Fibroblast of lung (primary cell): ENCODE results near the gene IL1RAPL2. TPM values are rescaled to one million over a fixed set of nuclear protein-coding genes. Genes with fewer than 3 reads are reported as not detected.
"Not testable (repeated sequence)": the region's sequence is repeated elsewhere in the genome, so short reads cannot be mapped to it uniquely, and the experiment has no call there.

Experiments used
- DNase-seq, 2 donors: peaks; one replicate each; pipeline versions ENCODE4 v3.0.0 to v3.0.0-alpha.2; 2010; ENCODE audit warnings: low read depth in 2 of 2
- H2AFZ ChIP-seq: 2 replicates; pipeline ENCODE4 v1.5.1; 2012; ENCODE audit warnings: low read length, control low read depth, inconsistent platforms
- H3K27ac ChIP-seq: 2 replicates; pipeline ENCODE4 v1.5.1; 2011; ENCODE audit warnings: low read length, control low read depth; ENCODE audit not compliant: insufficient read depth
- H3K27me3 ChIP-seq: 2 replicates; pipeline ENCODE4 v1.5.1; 2011; ENCODE audit warnings: mild to moderate bottlenecking, low read length; ENCODE audit not compliant: control insufficient read depth, insufficient read depth
- H3K36me3 ChIP-seq: 2 replicates; pipeline ENCODE4 v1.5.1; 2011; ENCODE audit warnings: low read length; ENCODE audit not compliant: control insufficient read depth, insufficient read depth
- H3K4me1 ChIP-seq: 2 replicates; pipeline ENCODE4 v1.5.1; 2011; ENCODE audit warnings: low read length; ENCODE audit not compliant: control insufficient read depth, insufficient read depth; ENCODE audit errors: extremely low read depth
- H3K4me2 ChIP-seq: 2 replicates; pipeline ENCODE4 v1.5.1; 2011; ENCODE audit warnings: low read length, control low read depth; ENCODE audit not compliant: insufficient read depth; ENCODE audit errors: extremely low read depth
- H3K4me3 ChIP-seq, 4 experiments: fragments of 200-600 bp in 1 of 4; sonication (generic) in 1 of 4; replicated peaks in 1 of 4; 2 replicates each; pipeline ENCODE4 v1.5.1; 2011 to 2016; ENCODE audit warnings: low read length in 4 of 4, low read depth in 3 of 4, mild to moderate bottlenecking in 3 of 4, control low read depth in 2 of 4, inconsistent platforms in 1 of 4, mixed read lengths in 1 of 4; ENCODE audit not compliant: insufficient read depth in 1 of 4; ENCODE audit errors: control extremely low read depth in 1 of 4
- H3K79me2 ChIP-seq: 2 replicates; pipeline ENCODE4 v1.5.1; 2012; ENCODE audit warnings: mild to moderate bottlenecking, low read length, inconsistent platforms; ENCODE audit not compliant: control insufficient read depth, insufficient read depth
- H3K9ac ChIP-seq: 2 replicates; pipeline ENCODE4 v1.5.1; 2011; ENCODE audit warnings: mild to moderate bottlenecking, low read length, control low read depth; ENCODE audit not compliant: insufficient read depth
- H3K9me3 ChIP-seq: 2 replicates; pipeline ENCODE4 v1.5.1; 2012; ENCODE audit warnings: low read depth, low read length; ENCODE audit not compliant: control insufficient read depth, insufficient read depth
- H4K20me1 ChIP-seq: 2 replicates; pipeline ENCODE4 v1.5.1; 2011; ENCODE audit warnings: low read length; ENCODE audit not compliant: control insufficient read depth, insufficient read depth; ENCODE audit errors: extremely low read depth
- EZH2 ChIP-seq: IDR thresholded peaks from 2 replicates; pipeline ENCODE4 v1.5.1; 2012; ENCODE audit warnings: low read length, control low read depth, mild to moderate bottlenecking; ENCODE audit errors: missing control alignments
- polyA plus RNA-seq, 2 donors: library from polyadenylated mRNA; depleted of rRNA in 1 of 2; stranded (reverse) in 1 of 2; unstranded in 1 of 2; fragments of >200 nt; gene quantifications; 2 replicates each; pipeline ENCODE4 v1.2.1, GENCODE V29; 2011 to 2012; ENCODE audit warnings: missing spikeins in 1 of 2
- total RNA-seq: library from RNA; depleted of rRNA; stranded (reverse); fragments of >200 nt; gene quantifications from 2 replicates; pipeline ENCODE4 v1.2.1, GENCODE V29; 2014
- TF ChIP-seq, protein P1 (sequence below), 2 donors: IDR thresholded peaks in 1 of 2; conservative IDR thresholded peaks in 1 of 2; 1 replicate in 1 of 2; 2 replicates in 1 of 2; pipeline ENCODE4 v1.5.1; 2011 to 2012; ENCODE audit warnings: low read length in 2 of 2, control low read depth in 1 of 2, inconsistent platforms in 1 of 2, low read depth in 1 of 2, mild to moderate bottlenecking in 1 of 2

The IL1RAPL2 gene
- total and polyA plus RNA-seq, 2 donors (not counting 1 experiment from before 2014, with no cell fraction given) = 0.22 TPM; not detected in 1

DNA sequence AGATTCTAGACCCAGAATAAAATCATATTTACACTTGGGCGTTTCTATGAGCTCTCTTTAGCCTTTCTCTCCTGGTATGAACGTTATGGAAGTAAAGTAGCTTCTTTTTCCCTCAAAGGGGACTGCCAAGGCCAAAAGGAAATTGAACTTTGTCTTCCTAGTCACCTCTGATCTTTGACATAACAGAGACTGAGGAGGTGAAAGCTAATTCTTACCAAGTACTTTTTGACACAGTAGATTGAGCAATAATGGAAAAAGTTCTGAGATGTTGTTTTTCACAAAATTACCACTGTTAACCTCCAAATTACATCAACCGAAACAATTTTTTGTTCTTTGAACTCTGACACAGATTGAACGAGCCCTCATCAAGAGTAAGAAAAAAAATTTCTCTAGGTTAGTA is 336.1 kb downstream of the IL1RAPL2 start:
- H2AFZ ChIP-seq = no peak overlapping the region
- H4K20me1 ChIP-seq = no peaks in the 10 kb centered on the region
- H3K4me3 ChIP-seq = no peak overlapping the region
- H3K4me1 ChIP-seq = no peaks in the 10 kb centered on the region
- no peak overlapping the region for H3K4me2 ChIP-seq
- H3K9me3 ChIP-seq = no peaks in the 10 kb centered on the region
- no peaks in the 10 kb centered on the region for H3K36me3 ChIP-seq
- TF ChIP-seq EZH2 = no peak
- TF ChIP-seq, protein P1, sequence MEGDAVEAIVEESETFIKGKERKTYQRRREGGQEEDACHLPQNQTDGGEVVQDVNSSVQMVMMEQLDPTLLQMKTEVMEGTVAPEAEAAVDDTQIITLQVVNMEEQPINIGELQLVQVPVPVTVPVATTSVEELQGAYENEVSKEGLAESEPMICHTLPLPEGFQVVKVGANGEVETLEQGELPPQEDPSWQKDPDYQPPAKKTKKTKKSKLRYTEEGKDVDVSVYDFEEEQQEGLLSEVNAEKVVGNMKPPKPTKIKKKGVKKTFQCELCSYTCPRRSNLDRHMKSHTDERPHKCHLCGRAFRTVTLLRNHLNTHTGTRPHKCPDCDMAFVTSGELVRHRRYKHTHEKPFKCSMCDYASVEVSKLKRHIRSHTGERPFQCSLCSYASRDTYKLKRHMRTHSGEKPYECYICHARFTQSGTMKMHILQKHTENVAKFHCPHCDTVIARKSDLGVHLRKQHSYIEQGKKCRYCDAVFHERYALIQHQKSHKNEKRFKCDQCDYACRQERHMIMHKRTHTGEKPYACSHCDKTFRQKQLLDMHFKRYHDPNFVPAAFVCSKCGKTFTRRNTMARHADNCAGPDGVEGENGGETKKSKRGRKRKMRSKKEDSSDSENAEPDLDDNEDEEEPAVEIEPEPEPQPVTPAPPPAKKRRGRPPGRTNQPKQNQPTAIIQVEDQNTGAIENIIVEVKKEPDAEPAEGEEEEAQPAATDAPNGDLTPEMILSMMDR (conservative IDR thresholded peaks at IDR 0.05 in 1 of 2, IDR thresholded peaks at IDR 0.05 in 1 of 2; ENCODE audit: low read depth in 1 of 2, low read length in 2 of 2) = no peak
- H3K9ac ChIP-seq = no peak overlapping the region
- DNase-seq = no peak
- H3K27me3 ChIP-seq = no peaks in the 10 kb centered on the region
- no peaks in the 10 kb centered on the region for H3K79me2 ChIP-seq
- no peak overlapping the region for H3K27ac ChIP-seq

DNA sequence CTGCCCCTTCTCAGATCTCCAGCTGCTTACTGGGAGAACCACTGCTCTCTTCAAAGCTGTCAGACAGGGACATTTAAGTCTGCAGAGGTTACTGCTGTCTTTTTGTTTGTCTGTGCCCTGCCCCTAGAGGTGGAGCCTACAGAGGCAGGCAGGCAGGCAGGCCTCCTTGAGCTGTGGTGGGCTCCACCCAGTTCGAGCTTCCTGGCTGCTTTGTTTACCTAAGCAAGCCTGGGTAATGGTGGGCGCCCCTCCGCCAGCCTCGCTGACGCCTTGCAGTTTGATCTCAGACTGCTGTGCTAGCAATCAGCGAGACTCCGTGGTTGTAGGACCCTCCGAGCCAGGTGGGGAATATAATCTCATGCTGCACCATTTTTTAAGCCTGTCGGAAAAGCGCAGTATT is 343.7 kb downstream of the IL1RAPL2 start:
- not testable (repeated sequence) for H3K4me2 ChIP-seq, H2AFZ ChIP-seq, H4K20me1 ChIP-seq, H3K27ac ChIP-seq, H3K4me1 ChIP-seq, H3K79me2 ChIP-seq, H3K27me3 ChIP-seq, H3K36me3 ChIP-seq, DNase-seq, H3K9me3 ChIP-seq, H3K4me3 ChIP-seq, H3K9ac ChIP-seq

DNA sequence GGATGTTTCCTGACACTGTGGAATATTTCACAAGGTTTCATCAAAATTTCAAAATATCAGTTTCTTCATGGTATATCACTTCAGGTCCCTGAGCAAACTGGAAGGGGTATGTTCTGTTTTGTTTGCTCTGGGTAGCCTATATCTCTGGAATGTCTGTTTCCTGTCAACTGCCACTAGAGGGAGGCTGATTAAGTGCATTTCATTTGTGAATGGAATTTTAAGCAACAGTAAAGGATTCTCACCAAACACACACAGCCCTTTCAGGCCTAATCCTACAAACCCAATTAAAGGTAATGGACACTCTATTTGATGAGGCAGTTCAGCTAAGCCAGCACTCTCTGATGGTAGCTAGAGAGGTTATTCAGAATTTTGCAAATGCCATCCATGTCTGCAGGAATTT is 347.3 kb downstream of the IL1RAPL2 start:
- Histone ChIP-seq H3K4me2 (no peak overlapping the region), H3K4me1 (no peaks in the 10 kb centered on the region), H3K9ac (no peak overlapping the region), H4K20me1 (no peaks in the 10 kb centered on the region), H3K79me2 (no peaks in the 10 kb centered on the region), H2AFZ (no peak overlapping the region), H3K27ac (no peak overlapping the region), H3K9me3 (no peaks in the 10 kb centered on the region), H3K4me3 (no peak overlapping the region), H3K27me3 (no peaks in the 10 kb centered on the region), H3K36me3 (no peaks in the 10 kb centered on the region)
- no peak for TF ChIP-seq EZH2
- TF ChIP-seq, protein P1 (conservative IDR thresholded peaks at IDR 0.05 in 1 of 2, IDR thresholded peaks at IDR 0.05 in 1 of 2; ENCODE audit: low read depth in 1 of 2, low read length in 2 of 2) = peak in 1 of 2 donors; percentile 35
- peak; percentile 0 to 12 for DNase-seq

DNA sequence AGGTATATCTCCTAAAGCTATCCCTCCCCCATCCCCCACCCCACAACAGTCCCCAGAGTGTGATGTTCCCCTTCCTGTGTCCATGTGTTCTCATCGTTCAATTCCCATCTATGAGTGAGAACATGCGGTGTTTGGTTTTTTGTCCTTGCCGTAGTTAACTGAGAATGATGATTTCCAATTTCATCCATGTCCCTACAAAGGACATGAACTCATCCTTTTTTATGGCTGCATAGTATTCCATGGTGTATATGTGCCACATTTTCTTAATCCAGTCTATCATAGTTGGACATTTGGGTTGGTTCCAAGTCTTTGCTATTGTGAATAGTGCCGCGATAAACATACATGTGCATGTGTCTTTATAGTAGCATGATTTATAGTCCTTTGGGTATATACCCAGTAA is 348.7 kb downstream of the IL1RAPL2 start:
- not testable (repeated sequence) for H3K4me1 ChIP-seq

More for the DNA sequence above, 348.7 kb downstream of the IL1RAPL2 start:
- H3K79me2 ChIP-seq, H3K4me3 ChIP-seq, H4K20me1 ChIP-seq, H3K27me3 ChIP-seq, H2AFZ ChIP-seq, H3K9me3 ChIP-seq, H3K36me3 ChIP-seq, H3K27ac ChIP-seq, DNase-seq, H3K4me2 ChIP-seq, H3K9ac ChIP-seq: not testable (repeated sequence)
